Inflammatory macrophage (primary cell): Measurements from ENCODE around the gene KTN1.

Experiments
- DNase-seq, 2 donors: peaks; one replicate each; pipeline ENCODE4 v3.0.0-alpha.2; 2020 to 2022

Gene KTN1

GRCh38 chr14:55578511-55578910 is 1.5 kb upstream of the KTN1 start:
- no peak for DNase-seq

DNA sequence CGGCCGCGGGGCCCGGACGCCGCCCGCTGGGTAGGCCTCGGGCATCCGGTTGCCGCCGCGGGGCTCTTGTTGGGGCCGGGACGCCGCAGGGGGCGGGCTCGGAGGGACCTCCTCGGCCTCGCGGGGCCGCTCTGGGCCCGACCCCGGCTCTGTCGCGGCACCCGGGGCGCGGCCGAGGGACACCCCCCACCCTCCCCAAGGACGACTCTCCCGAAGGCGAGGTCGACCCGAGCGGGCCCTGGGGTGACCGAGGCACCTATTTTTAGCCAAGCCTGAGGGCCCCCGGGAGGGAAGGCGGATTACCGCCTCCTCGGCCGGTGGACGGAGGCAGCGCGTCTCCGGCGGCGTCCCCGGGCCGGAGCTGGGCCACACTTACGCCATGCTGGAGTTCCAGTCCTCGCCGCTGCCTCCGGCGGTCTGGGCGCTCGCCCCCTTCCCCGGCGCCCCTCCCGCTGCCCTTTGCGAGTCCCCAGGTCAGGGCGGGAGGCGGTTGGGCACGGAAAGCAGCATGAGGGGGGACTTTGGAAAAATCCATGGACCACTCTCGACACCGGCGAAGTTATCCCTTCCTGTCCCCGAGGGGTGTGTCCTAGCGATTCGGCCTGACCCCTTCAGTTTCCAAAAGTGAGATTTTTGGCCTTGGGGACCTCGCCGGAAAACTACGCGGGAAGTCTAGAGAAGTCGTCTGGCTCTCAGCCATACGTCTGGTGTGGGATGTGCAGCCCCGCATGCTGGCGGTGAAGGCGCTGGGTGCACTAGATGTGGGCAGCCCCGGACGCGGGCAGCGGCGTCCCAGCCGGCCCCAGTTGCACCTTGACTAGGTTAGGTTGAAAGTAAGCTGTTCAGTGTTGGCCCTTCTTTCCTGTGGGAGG is 699 bp downstream of the KTN1 start:
- peak; percentile 23 to 41 for DNase-seq

- DNase-seq = no peak
Measured at GRCh38 chr14:55581342-55581771, 1.4 kb downstream of the KTN1 start.

GRCh38 chr14:55582746-55583145 is 2.7 kb downstream of the KTN1 start:
- DNase-seq = peak in 1 of 2 donors; percentile 22

- DNase-seq = no peak
Measured at GRCh38 chr14:55583942-55584468, 4.0 kb downstream of the KTN1 start.

- DNase-seq = no peak
Measured at GRCh38 chr14:55585854-55586253, 5.8 kb downstream of the KTN1 start.

DNA sequence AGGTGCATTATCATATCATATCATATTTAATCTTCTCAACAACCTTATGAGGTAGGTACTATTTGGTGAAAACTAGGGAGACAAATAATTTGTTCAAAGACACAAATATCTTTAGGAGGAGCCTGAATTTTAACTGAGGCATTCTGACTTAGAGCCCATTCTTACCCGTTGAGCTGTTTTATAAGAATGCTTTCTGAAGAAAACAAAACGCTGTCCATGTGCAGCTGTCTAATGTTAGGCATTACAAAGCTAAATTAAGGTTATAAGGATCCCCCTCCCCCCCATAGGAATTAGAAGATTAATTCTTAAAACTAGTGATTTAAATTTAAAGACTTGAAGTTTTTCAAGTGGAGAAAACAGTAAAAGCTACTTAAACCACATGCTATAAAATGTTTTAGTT is 6.4 kb downstream of the KTN1 start:
- DNase-seq = no peak

GRCh38 chr14:55587847-55588246 is 7.8 kb downstream of the KTN1 start:
- DNase-seq = no peak

- no peak for DNase-seq
Measured at GRCh38 chr14:55588259-55588699, 8.3 kb downstream of the KTN1 start.

- no peak for DNase-seq
Measured at GRCh38 chr14:55589171-55589570, 9.2 kb downstream of the KTN1 start.

- DNase-seq = no peak
Measured at GRCh38 chr14:55592436-55592835, 12.4 kb downstream of the KTN1 start.

DNA sequence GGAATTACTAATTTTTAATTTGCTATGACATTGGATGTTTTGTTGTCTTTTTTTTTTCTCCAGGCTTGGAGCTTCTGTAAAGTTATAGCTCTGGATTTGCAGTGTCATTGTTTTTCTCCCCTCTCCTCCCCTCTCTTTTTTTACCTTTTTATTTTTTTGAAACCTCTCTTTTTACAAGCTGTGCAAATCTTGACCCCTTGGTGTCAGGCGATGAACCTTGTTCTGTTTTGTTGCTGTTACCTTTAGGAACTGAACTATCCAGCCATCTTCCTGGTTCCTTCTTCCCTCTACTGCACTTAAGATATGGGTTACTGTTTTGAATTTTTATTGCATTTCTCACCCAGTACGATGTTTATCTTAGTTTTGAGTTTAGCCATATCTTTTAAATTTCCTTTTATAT is 13.7 kb downstream of the KTN1 start:
- DNase-seq = no peak

DNA sequence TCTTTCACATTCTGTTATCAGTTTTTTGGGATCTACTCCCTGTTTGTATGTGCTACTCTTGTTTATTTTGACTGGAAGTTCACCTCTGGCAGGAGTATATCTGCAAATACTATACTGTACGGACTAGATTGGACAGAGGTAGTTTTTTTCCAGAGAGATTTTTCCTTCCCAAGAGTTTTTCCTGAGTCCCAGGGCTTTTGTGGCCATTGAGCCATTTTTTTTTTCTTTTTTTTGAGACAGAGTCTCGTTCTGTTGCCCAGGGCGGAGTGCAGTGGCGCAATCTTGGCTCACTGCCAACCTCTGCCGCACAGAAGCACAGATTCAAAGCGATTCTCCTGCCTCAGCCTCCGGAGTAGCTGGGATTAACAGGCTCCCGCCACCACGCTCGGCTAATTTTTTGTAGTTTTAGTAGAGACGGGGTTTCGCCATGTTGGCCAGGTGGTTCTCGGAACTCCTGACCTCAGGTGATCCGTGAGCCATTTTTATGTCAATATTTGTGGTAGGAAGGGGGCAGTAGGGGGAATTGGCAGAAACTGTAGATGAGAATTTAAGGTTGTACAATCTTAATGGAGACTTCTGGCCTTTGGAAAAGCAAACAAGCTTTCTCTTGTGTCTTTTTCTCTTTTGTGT is 19.4 kb downstream of the KTN1 start:
- peak; percentile 14 to 37 for DNase-seq

DNA sequence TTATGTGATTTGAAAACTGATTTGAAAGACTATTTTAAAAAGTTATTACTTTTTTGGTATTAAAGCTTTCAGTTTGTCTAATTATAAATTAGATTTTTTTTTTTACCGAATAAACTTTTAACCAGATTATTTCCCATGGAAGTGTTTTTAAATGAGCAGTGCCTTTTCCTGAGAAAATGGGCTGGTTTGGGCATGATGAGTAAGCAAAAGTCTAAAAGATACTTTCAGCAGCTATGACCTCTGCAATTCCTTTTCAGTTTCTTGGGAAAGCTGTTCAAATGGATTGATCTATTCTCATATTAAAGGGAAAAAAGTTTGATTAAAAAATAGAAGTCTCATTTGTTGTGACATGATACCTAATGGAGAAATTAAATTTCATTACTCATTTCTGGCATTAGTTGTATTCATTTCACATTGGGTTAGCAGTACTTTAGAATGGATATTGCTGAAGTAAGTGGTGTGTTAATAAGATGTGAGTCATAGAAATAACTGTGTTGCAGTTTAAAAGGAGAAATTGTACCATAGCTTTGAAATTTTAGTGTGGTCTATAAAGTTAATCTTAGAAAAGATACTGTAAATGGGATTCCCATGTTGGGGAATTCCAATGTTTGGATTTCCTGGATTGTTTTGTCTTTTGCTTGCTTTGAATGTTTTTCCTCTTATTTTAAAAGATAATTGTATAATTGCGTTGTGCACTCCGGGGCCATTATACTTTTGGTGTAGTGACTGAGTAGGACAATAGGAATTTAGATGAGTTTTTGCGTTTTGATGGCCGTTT is 21.0 kb downstream of the KTN1 start:
- DNase-seq = peak in 1 of 2 donors; percentile 37

DNA sequence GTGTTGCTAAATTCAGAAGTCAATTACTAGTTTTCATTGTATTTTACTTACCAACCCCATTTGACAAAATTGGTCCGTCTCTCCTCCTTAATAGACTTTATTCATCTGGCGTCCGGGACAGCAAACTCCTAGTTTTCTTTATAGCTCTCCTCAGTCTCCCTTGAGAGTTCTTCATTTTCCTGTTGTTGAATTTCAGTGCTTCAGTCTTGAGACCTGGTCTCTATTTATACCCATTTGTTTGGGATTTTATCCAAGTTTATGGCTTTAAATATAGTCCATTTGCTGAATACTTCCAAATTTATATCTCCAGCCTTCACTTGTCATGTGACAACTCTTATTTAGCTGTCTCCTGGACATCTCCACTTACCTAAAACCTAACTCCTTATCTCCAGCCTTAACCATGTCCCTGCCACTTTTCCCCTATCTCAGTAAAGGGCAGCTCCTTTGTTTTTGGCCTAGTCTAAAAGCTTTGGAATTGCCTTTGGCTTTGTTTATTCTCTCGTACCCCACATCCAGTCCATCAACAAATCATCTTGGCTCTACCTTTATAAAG is 23.5 kb downstream of the KTN1 start:
- no peak for DNase-seq

GRCh38 chr14:55604488-55604887 is 24.5 kb downstream of the KTN1 start:
- DNase-seq = no peak

GRCh38 chr14:55604900-55605418 is 25.0 kb downstream of the KTN1 start:
- DNase-seq = no peak

DNA sequence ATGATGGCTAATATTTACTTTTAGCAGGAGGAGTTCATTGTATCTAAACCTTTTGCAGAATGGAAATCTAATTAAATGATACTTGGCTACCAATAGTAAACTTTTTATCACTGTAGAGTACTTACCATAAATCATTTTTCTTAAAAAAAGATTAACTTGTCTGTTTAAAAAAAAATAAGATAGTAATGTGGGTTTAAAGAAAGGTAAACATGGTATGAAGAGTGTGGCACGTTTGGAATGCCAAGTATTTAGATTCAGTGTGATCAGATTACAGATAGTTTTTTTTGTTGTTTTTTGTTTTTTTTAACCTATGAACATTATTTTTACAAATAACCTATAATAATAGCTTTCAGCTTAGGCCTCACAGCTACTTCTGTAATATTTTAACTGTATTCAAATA is 25.8 kb downstream of the KTN1 start:
- no peak for DNase-seq

GRCh38 chr14:55607386-55607785 is 27.4 kb downstream of the KTN1 start:
- DNase-seq = no peak

- DNase-seq = no peak
Measured at GRCh38 chr14:55609681-55610080, 29.7 kb downstream of the KTN1 start.

DNA sequence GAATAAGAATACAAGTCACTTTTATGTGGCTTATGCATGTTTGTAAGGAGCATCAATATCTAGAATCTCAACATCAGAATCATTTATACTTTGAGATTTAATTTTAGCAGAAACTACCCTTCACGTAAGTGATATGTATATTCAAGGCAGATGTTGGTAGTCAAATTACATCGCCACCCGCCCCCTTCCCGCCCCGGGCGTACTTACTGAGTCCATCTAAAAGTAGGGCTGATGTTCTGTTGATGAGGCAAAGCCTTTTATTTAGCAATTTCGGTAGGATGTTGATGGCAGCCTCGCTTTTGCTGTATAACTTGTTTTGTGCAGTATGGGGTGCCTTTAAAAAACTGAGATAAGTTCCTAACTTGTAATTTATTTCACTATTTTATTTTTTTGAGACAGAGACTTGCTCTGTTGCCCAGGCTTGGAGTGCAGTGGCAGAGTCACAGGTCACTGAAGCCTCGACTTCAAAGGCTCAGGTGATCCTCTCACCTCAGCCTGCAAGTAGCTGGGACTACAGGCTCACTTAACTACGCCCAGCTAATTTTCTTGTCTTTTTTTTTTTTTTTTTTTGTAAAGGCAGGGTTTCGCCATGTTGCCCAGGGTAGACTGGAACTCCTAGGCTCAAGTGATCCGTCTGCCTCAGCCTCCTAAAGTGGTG is 30.8 kb downstream of the KTN1 start:
- DNase-seq = no peak

GRCh38 chr14:55611859-55612258 is 31.9 kb downstream of the KTN1 start:
- DNase-seq = no peak
